Activated gamma-delta T cell treated with Interleukin-2 at 50 U/mL for 16 hours (primary cell): ENCODE results near the gene AGPAT2.
A peak's percentile ranks its signal among the peaks of the same experiment; 100 is the strongest.

Experiments
- DNase-seq: peaks from one replicate; pipeline ENCODE4 v3.0.0-alpha.2; 2020

AGPAT2 gene

DNA sequence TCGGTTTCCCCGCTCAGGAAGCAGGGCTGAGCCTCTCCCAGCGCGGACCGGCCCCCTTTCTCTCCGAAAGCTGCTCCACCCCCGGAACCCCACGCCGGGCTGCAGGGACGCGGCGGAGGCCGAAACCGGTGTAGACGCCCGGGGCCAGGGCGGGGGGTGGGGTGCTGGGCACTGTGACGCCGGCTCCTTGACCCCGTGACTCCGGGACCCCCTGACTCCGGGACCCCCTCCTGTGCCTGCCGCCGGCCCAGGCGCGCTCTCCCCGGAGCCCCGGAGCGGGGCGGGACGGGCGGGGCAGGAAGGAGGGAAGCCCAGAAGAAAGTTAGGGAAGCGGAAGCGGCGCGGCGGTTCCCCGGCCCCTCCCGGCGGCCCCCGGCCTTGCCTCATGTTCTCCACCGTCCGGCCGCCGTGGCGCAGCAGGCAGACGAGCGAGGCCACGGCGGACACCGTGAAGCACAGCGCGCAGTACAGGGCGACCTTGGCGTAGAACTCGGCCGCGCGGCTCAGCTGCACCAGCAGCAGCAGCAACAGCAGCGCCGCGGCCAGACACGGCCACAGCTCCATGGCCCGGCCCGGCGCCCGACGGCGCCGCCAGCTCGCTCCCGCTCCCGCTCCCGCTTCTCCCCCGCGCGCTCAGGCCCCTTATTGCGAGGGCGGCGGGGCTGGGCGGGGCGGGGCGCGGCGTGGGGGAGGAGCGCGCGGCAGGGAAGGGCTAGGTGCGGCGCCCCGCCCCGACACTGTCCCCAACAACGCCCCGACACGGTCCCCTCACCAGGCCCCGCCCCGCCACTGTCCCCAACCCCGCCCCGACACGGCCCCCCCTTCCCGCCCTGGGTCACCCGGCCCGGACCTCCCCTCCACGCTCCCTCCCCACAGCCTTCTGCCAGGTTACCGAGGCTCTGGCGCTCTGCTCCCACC, at the start of gene AGPAT2:
TSS of gene AGPAT2 (minus strand) at position 664 of the 918 bp plus-strand sequence. CDS start at position 564, 100 bp downstream.
- peak; percentile 54 for DNase-seq

- no peak for DNase-seq
Observed at GRCh38 chr9:136735812-136736480, 48.7 kb upstream of the AGPAT2 start.

DNA sequence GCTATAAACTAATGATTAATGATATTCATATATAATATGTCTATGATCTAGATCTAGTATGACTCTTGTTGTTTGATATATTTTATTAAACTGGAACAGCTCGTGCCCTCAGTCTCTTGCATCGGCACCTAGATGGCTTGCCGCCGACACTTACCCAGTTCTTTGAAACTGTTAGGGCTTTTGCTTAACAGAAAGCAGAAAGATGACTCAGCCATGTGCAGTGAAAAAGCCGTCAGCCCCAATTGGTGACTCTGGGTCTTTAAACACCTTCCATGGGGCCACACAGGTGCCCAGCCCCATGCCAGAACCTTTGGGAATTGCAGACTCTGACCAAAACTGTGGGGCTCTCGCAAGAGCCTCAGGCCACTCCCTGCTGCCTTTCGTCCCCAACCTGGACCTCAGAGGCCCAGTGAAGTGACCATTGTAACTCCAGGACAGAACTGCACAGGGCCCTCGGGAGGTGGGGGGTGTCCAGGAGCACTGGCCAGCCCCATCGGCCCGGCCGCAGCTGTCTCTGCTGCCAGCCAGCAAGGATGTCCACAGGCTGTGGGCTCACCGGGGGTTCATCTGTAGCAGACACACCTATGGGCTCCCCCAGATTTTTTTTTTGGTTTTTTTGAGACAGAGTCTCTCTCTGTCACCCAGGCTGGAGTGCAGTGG, 47.7 kb upstream of the AGPAT2 start:
- DNase-seq: no peak

DNA sequence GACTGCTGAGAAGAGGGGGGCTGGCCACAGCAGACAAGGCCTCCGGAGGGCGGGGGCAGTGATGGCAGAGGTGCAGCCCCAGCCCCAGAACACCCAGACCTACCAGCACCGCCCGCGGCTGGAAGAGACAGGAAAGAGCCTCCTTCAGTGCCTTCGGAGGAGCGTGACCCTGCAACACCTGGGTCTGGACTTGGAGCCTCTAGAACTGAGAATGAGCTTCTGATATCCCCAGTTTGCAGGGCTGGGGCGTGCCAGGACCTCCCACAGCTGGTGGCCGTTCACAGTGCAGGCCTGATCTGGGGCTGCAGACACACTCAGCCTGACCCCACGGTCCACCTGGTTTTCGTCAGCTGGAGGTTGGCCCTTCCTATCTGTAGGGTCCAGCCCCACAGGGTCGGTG, 46.4 kb upstream of the AGPAT2 start:
- no peak for DNase-seq

GRCh38 chr9:136732444-136733178, 45.4 kb upstream of the AGPAT2 start:
- no peak for DNase-seq

GRCh38 chr9:136729926-136730325, 42.7 kb upstream of the AGPAT2 start:
- DNase-seq: no peak

GRCh38 chr9:136729144-136729543, 41.9 kb upstream of the AGPAT2 start:
- DNase-seq: no peak

DNA sequence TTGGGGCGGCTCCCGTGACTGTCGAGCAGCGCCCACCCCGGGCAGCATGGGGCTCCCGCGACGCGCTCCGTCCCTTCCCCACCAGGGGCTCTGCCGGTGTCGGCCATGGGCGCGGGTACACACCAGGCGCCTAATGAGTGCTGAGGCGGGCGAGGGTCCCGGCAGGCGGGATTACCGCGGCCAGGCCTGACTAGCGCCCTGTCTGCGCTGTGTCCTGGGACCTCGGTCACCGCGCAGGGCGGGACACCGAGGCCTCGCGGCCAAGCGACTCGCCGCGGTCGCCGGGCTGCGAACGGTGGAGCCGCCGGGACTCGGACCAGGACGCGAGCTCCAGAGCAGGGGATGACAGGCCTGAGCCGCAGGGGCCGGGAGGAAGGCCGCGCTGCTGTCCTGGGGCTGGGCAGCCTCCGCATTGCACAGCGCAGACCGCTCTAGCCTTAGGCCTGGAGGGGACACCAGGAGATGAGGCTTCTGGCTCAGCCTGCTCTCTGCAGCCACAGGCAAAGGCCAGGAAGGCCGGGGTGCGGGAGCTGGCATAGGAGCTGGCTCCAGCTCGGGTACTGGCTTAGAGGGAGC, 41.4 kb upstream of the AGPAT2 start:
- DNase-seq: no peak

- DNase-seq: peak; percentile 94
Observed at GRCh38 chr9:136728080-136728547, 40.9 kb upstream of the AGPAT2 start.

DNA sequence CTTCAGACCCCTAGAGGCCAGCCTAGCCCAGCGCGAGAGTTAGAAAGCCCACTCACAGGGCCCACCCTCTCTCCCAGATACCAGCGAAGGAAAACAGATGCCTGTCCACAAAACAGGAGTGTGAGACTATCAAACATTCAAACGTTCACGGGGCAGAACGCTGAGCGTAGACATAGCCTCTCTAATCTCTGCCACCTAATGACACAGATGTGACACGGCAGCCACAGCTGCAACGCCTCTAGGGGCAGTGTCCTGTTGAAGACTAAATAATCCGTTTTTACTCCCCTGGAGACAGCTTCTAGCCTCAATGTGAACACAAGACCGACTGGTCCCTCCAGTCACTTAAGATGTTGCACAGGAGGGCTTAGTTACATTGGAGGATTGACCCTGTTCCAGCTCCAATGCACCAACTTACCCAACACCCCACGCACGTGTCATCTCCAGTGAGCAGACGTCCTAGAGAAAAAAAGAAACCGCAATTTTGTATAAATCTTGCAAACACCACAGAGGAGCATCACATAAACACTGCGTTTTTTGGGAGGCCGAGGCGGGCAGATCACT, 39.5 kb upstream of the AGPAT2 start:
- peak; percentile 29 for DNase-seq

DNA sequence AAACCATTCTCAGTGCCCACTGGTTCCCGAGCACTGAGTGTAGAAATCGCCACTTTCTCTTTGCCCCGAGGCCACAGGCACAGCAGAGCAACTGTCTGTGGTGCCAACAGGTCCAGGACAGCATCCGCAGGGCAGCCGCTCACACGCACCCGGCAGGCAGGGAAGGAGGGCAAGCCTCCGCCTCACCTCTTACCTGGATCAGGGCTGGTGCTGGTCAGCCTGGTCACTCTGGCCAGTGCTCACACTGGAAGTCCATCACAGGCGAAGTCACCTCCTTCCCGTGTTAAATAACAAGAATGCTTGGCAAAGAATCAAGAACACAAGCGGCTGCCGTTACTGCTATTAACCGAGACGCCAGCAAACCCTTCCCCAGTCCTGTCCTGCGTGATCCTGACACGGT, 38.9 kb upstream of the AGPAT2 start:
- DNase-seq: no peak

DNA sequence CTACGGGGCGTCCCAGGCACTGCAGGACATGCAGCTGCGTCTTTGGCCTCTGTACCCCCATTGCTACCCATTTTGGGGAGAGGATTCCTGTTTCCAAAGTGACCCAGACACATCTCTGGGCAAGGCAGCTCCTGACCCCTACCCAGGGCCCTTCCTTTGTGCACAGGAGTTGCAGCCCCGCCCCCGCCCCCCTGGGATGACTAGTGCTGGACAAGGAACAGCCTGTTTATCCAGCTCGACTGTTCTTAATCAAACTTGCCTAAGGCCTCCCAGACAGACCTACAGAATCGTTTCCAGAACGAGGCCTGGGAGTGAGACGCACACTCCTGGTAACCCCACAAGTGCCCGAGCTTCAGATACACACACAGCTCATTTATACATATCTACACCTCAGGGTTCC, 38.4 kb upstream of the AGPAT2 start:
- no peak for DNase-seq

- DNase-seq: no peak
Observed at GRCh38 chr9:136724772-136725171, 37.5 kb upstream of the AGPAT2 start.

DNA sequence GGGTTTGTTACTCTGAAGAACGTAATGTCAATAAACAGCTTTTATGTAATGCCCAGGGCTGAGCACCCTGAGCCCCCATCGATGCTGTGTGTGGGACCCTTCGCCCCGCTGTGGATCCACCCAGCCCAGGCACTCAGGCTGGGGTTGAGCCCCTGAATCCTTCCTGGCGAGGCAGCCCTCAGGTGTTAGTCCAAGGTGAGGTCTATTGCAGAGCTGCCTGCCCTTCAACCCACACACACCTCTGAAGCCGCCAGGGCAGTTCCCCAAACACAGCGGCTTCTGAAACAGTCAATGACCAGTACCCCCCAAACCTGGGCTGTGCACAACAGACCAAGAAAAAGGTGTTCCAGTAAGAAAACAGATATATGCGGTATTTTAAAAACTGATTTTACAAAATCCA, 36.7 kb upstream of the AGPAT2 start:
- no peak for DNase-seq

- no peak for DNase-seq
Observed at GRCh38 chr9:136723362-136723976, 36.2 kb upstream of the AGPAT2 start.

- no peak for DNase-seq
Observed at GRCh38 chr9:136722969-136723356, 35.7 kb upstream of the AGPAT2 start.

GRCh38 chr9:136722093-136722968, 35.1 kb upstream of the AGPAT2 start:
- DNase-seq: no peak

- DNase-seq: no peak
Observed at GRCh38 chr9:136721339-136722092, 34.3 kb upstream of the AGPAT2 start.

GRCh38 chr9:136720898-136721338, 33.7 kb upstream of the AGPAT2 start:
- no peak for DNase-seq
